Spleen (tissue), 7 donors: Measurements from ENCODE around the gene OPRD1.

Source experiments
- POLR2A ChIP-seq, 3 donors: fragments of 450-650 bp; IDR thresholded peaks; one replicate each; pipeline ENCODE4 v1.5.1; 2017; ENCODE audit warnings: antibody characterized with exemption in 3 of 3, mild to moderate bottlenecking in 1 of 3
- POLR2AphosphoS5 ChIP-seq, 3 donors: sonication (generic); formaldehyde crosslinking; IDR thresholded peaks; one replicate each; pipeline ENCODE4 v1.5.1; 2017; ENCODE audit warnings: antibody characterized with exemption in 3 of 3
- TF ChIP-seq, protein P1 (sequence below), 11 experiments: fragments of 200-600 bp in 7 of 11; fragments of 450-650 bp in 4 of 11; sonication (generic) in 4 of 11; IDR thresholded peaks in 8 of 11; conservative IDR thresholded peaks in 3 of 11; 1 replicate in 7 of 11; 2 replicates in 4 of 11; pipeline versions ENCODE4 v1.4.0 to v1.8.0; 2016 to 2021; ENCODE audit warnings: antibody characterized with exemption in 11 of 11, inconsistent platforms in 4 of 11, mild to moderate bottlenecking in 1 of 11
- donor health status: DM: no; HTN: no; CAD: no; lungs with moderate emphysema.
- donor health status: DM: no; HTN: no; CAD: no.
- donor health status: DM: no; HTN: no; CAD: no.

DNA sequence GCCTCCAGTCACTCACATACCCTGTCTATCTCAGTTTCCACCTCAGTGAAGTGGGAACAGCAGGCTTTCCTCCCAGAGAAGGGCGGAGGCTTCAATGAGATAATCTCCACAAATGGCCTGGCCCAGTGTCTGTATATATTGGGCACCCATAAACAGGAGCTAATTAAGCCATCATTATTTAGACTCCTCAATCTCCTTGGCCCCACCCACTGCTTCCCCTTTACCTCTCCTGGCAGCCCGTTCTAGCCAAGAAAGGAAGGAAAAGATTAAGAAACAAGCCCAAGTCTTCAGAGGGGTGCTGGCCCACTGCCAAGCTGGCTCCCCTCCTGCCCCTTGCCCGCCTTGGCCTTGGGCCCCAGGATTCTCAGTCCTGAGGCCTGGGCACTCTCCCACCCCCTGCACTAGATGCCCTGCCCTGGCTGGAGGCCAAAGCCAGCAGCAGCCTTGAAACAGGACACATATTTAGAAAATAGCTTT lies 86.5 kb downstream of the OPRD1 start:
- TF ChIP-seq, protein P1, sequence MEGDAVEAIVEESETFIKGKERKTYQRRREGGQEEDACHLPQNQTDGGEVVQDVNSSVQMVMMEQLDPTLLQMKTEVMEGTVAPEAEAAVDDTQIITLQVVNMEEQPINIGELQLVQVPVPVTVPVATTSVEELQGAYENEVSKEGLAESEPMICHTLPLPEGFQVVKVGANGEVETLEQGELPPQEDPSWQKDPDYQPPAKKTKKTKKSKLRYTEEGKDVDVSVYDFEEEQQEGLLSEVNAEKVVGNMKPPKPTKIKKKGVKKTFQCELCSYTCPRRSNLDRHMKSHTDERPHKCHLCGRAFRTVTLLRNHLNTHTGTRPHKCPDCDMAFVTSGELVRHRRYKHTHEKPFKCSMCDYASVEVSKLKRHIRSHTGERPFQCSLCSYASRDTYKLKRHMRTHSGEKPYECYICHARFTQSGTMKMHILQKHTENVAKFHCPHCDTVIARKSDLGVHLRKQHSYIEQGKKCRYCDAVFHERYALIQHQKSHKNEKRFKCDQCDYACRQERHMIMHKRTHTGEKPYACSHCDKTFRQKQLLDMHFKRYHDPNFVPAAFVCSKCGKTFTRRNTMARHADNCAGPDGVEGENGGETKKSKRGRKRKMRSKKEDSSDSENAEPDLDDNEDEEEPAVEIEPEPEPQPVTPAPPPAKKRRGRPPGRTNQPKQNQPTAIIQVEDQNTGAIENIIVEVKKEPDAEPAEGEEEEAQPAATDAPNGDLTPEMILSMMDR (IDR thresholded peaks at IDR 0.05 in 8 of 11, conservative IDR thresholded peaks at IDR 0.05 in 3 of 11) = no peak
- TF ChIP-seq POLR2AphosphoS5 (IDR thresholded peaks at IDR 0.05) = peak in 1 of 3 donors; percentile 24
- no peak for TF ChIP-seq POLR2A (IDR thresholded peaks at IDR 0.05)
